NCI-H2029 (cell line): ENCODE results near the gene TLL1.

Experiments used
- DNase-seq: peaks from one replicate; lab custom pipeline; 2025; lab: John Stamatoyannopoulos, UW

TLL1 gene

GRCh38 chr4:165971933-165972332, 98.9 kb downstream of the TLL1 start:
- no peak for DNase-seq

- no peak for DNase-seq
These were observed 99.7 kb downstream of the TLL1 start for GRCh38 chr4:165972747-165973146.

- no peak for DNase-seq
These were observed 109.9 kb downstream of the TLL1 start for GRCh38 chr4:165982934-165983333.

- DNase-seq: no peak
These were observed 114.1 kb downstream of the TLL1 start for GRCh38 chr4:165986956-165987698.

- no peak for DNase-seq
These were observed 118.5 kb downstream of the TLL1 start for GRCh38 chr4:165991325-165992180.

- no peak for DNase-seq
These were observed 119.2 kb downstream of the TLL1 start for GRCh38 chr4:165992283-165992682.

GRCh38 chr4:165994701-165995100, 121.7 kb downstream of the TLL1 start:
- DNase-seq: no peak

- DNase-seq: no peak
These were observed 130.8 kb downstream of the TLL1 start for GRCh38 chr4:166003811-166004210.

- no peak for DNase-seq
These were observed 133.2 kb downstream of the TLL1 start for GRCh38 chr4:166006217-166006616.

- DNase-seq: no peak
These were observed 135.5 kb downstream of the TLL1 start for GRCh38 chr4:166008510-166008909.

GRCh38 chr4:166012129-166013030, 139.3 kb downstream of the TLL1 start:
- DNase-seq: no peak

GRCh38 chr4:166014411-166014810, 141.4 kb downstream of the TLL1 start:
- DNase-seq: no peak

GRCh38 chr4:166017804-166018203, 144.8 kb downstream of the TLL1 start:
- no peak for DNase-seq

GRCh38 chr4:166019441-166020220, 146.6 kb downstream of the TLL1 start:
- no peak for DNase-seq

- DNase-seq: no peak
These were observed 148.6 kb downstream of the TLL1 start for GRCh38 chr4:166021617-166022016.

- DNase-seq: no peak
These were observed 161.9 kb downstream of the TLL1 start for GRCh38 chr4:166034965-166035364.

- DNase-seq: no peak
These were observed 166.8 kb downstream of the TLL1 start for GRCh38 chr4:166039822-166040221.

- DNase-seq: no peak
These were observed 169.5 kb downstream of the TLL1 start for GRCh38 chr4:166042510-166043055.

GRCh38 chr4:166043801-166044200, 170.8 kb downstream of the TLL1 start:
- DNase-seq: no peak

GRCh38 chr4:166044871-166045270, 171.8 kb downstream of the TLL1 start:
- DNase-seq: no peak

- DNase-seq: no peak
These were observed 172.4 kb downstream of the TLL1 start for GRCh38 chr4:166045457-166045856.
